C4-2B (cell line): Measurements from ENCODE around the gene PADI1.

ENCODE experiments used
- H3K27ac ChIP-seq: fragments of 450-650 bp; 2 replicates; pipeline ENCODE4 v1.5.1; 2017
- CTCF ChIP-seq: fragments of 450-650 bp; conservative IDR thresholded peaks from 2 replicates; pipeline ENCODE4 v1.5.1; 2017; ENCODE audit warnings: mild to moderate bottlenecking
- ZFX ChIP-seq: fragments of 450-650 bp; IDR thresholded peaks from 2 replicates; pipeline ENCODE4 v1.6.1; 2017

PADI1 gene

DNA sequence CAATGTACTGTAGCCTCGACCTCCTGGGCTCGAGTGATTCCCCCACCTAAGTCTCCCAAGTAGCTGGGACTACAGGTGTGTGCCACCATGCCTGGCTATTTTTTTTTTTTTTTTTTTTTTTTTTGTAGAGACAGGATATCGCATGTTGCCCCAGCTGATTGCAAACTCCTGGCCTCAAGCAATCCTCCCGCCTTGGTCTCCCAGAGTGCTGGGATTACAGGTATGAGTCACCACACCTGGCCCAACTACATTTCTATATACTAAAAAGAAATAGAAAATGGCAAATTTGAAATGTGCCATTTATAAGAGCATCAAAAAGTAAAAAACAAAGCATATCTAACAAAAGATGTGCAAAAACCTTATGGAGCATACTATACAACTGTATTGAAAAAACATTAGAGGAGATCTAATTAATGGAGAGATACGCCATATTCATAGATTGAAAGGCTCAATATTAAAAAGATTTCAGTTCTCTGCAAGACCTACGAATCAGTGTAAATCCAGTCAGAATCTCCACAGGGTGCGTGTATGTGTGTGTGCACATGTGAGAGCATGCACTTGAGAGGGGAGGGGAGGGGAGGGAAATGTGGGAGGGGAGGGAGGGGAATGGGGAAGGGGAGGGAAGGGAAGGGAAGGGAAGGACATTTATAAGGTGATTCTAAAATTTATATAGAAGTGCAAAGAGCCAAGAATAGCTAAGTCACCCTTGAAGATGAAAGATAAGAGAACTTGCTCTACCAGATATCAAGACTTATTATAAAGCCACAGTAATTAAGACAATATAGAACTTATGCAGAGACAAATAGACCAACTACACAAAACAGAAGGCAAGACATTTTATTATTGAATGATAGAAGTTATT, 87.6 kb downstream of the PADI1 start:
- TF ChIP-seq CTCF: no peak
- H3K27ac ChIP-seq: peak overlapping the region; percentile 43; the same call in 1 of the 2 replicates

DNA sequence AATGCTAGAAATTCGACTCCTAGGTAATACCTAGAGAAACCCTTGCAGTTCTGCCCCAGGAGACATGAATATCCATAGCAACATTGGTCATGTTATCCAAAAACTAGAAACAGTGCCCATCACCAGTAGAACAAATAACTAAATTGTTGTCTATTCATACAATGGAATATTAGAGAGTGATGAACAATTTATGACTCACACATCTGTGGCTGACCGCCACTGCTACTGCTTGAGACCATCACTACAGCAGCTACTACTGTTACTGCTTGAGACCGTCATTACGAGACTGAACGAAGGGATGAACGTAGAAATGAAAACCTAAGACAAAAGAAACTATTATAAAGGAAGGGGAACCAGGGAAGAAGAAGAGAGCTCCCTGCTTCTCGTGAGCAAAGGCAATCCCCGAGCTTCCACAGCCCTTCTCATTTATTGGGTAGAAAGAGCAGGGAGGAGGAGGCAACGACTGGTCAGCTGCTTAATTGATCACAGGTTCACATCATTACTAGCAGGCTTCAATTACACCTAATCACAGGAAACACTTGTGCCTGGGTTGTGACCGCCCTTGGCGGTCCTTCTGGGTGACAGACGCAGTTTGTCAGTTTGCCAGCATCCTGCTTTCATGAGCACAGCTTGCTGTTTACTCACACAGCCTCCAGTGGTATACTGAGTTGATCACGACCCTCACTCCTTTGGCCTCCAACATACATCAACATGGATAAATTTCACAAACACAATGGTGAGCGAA, 88.9 kb downstream of the PADI1 start:
- H3K27ac ChIP-seq: peak overlapping the region; percentile 46
- TF ChIP-seq ZFX: no peak

GRCh38 chr1:17295292-17295691, 90.4 kb downstream of the PADI1 start:
- TF ChIP-seq CTCF (no peak), ZFX (no peak)
- H3K27ac ChIP-seq: no peak overlapping the region
